ENCODE data around the gene EHHADH.

EHHADH gene

GRCh38 chr3:185144784-185145183 lies 109.1 kb downstream of the EHHADH start:
- no peak for DNase-seq (ENCODE audit: low spot score)

Measured in SW480 (cell line).